Measurements from ENCODE around the gene RAPH1. TPM values are rescaled to one million over a fixed set of nuclear protein-coding genes. Genes with fewer than 3 reads are reported as not detected.

RAPH1 gene
- total RNA-seq, 2 donors from 2014 or later = 0.92 to 1.0 TPM

GRCh38 chr2:203453858-203454451 is 81.1 kb downstream of the RAPH1 start:
- peak in 1 of 2 donors; percentile 49 for ATAC-seq

GRCh38 chr2:203451689-203452088 is 83.4 kb downstream of the RAPH1 start:
- Mint-ChIP-seq H3K27me3 (no peaks in the 10 kb centered on the region), H3K4me1 (ENCODE audit: low read depth in 2 of 2) (no peaks in the 10 kb centered on the region), H3K27ac (no peak overlapping the region), H3K4me3 (no peak overlapping the region), H3K36me3 (no peaks in the 10 kb centered on the region), H3K9me3 (no peaks in the 10 kb centered on the region)
- ATAC-seq (no peak), DNase-seq (ENCODE audit: low spot score) (no peak)

More at GRCh38 chr2:203453858-203454451, 81.1 kb downstream of the RAPH1 start:
- Mint-ChIP-seq H3K4me3 (no peak overlapping the region), H3K4me1 (ENCODE audit: low read depth in 2 of 2) (no peaks in the 10 kb centered on the region), H3K27me3 (no peaks in the 10 kb centered on the region), H3K36me3 (no peaks in the 10 kb centered on the region), H3K9me3 (no peaks in the 10 kb centered on the region), H3K27ac (no peak overlapping the region)
- peak; percentile 66 for DNase-seq (ENCODE audit: low spot score)

- Mint-ChIP-seq H3K27ac (no peak overlapping the region), H3K4me1 (ENCODE audit: low read depth in 2 of 2) (no peaks in the 10 kb centered on the region), H3K36me3 (no peaks in the 10 kb centered on the region), H3K9me3 (no peaks in the 10 kb centered on the region), H3K4me3 (no peak overlapping the region), H3K27me3 (no peaks in the 10 kb centered on the region)
- ATAC-seq (no peak), DNase-seq (ENCODE audit: low spot score) (no peak)
These were observed 84.1 kb downstream of the RAPH1 start for GRCh38 chr2:203451011-203451410.

GRCh38 chr2:203450561-203450960 is 84.5 kb downstream of the RAPH1 start:
- ATAC-seq = no peak
- no peak overlapping the region for H3K27ac Mint-ChIP-seq
- no peak for DNase-seq (ENCODE audit: low spot score)
- H3K27me3 Mint-ChIP-seq = no peaks in the 10 kb centered on the region
- no peaks in the 10 kb centered on the region for H3K4me1 Mint-ChIP-seq (ENCODE audit: low read depth in 2 of 2)
- no peaks in the 10 kb centered on the region for H3K9me3 Mint-ChIP-seq
- no peaks in the 10 kb centered on the region for H3K36me3 Mint-ChIP-seq
- no peak overlapping the region for H3K4me3 Mint-ChIP-seq

GRCh38 chr2:203446780-203447179 is 88.3 kb downstream of the RAPH1 start:
- Mint-ChIP-seq H3K27ac (no peak overlapping the region), H3K4me1 (ENCODE audit: low read depth in 2 of 2) (no peaks in the 10 kb centered on the region), H3K27me3 (no peaks in the 10 kb centered on the region), H3K9me3 (no peaks in the 10 kb centered on the region), H3K36me3 (no peaks in the 10 kb centered on the region), H3K4me3 (no peak overlapping the region)
- no peak for DNase-seq (ENCODE audit: low spot score)
- ATAC-seq = no peak

- Mint-ChIP-seq H3K27me3 (no peaks in the 10 kb centered on the region), H3K9me3 (no peaks in the 10 kb centered on the region), H3K36me3 (no peaks in the 10 kb centered on the region), H3K4me3 (no peak overlapping the region), H3K27ac (no peak overlapping the region), H3K4me1 (ENCODE audit: low read depth in 2 of 2) (no peaks in the 10 kb centered on the region)
- ATAC-seq (no peak), DNase-seq (ENCODE audit: low spot score) (no peak)
These were observed 89.0 kb downstream of the RAPH1 start for GRCh38 chr2:203446071-203446481.

GRCh38 chr2:203444738-203445137 is 90.4 kb downstream of the RAPH1 start:
- DNase-seq (ENCODE audit: low spot score) (no peak), ATAC-seq (no peak)
- Mint-ChIP-seq H3K4me1 (ENCODE audit: low read depth in 2 of 2) (no peaks in the 10 kb centered on the region), H3K27ac (no peak overlapping the region), H3K4me3 (no peak overlapping the region), H3K27me3 (no peaks in the 10 kb centered on the region), H3K9me3 (no peaks in the 10 kb centered on the region), H3K36me3 (no peaks in the 10 kb centered on the region)

- no peaks in the 10 kb centered on the region for H3K4me1 Mint-ChIP-seq (ENCODE audit: low read depth in 2 of 2)
These were observed 92.6 kb downstream of the RAPH1 start for GRCh38 chr2:203442463-203442862.

GRCh38 chr2:203441463-203441862 is 93.6 kb downstream of the RAPH1 start:
- no peak overlapping the region for H3K4me3 Mint-ChIP-seq
- no peaks in the 10 kb centered on the region for H3K36me3 Mint-ChIP-seq
- no peak for DNase-seq (ENCODE audit: low spot score)
- H3K4me1 Mint-ChIP-seq (ENCODE audit: low read depth in 2 of 2) = no peaks in the 10 kb centered on the region
- no peak overlapping the region for H3K27ac Mint-ChIP-seq
- no peaks in the 10 kb centered on the region for H3K9me3 Mint-ChIP-seq
- no peaks in the 10 kb centered on the region for H3K27me3 Mint-ChIP-seq
- no peak for ATAC-seq

More at GRCh38 chr2:203442463-203442862, 92.6 kb downstream of the RAPH1 start:
- Mint-ChIP-seq H3K4me3 (no peak overlapping the region), H3K9me3 (no peaks in the 10 kb centered on the region), H3K27ac (no peak overlapping the region), H3K36me3 (no peaks in the 10 kb centered on the region), H3K27me3 (no peaks in the 10 kb centered on the region)
- DNase-seq (ENCODE audit: low spot score) = no peak
- ATAC-seq = no peak

- no peaks in the 10 kb centered on the region for H3K27me3 Mint-ChIP-seq
These were observed 94.4 kb downstream of the RAPH1 start for GRCh38 chr2:203440671-203441070.

GRCh38 chr2:203438528-203438927 is 96.6 kb downstream of the RAPH1 start:
- Mint-ChIP-seq H3K27ac (no peak overlapping the region), H3K36me3 (no peaks in the 10 kb centered on the region), H3K27me3 (no peaks in the 10 kb centered on the region), H3K4me3 (no peak overlapping the region), H3K9me3 (no peaks in the 10 kb centered on the region), H3K4me1 (ENCODE audit: low read depth in 2 of 2) (no peaks in the 10 kb centered on the region)
- ATAC-seq (no peak), DNase-seq (ENCODE audit: low spot score) (no peak)

More at GRCh38 chr2:203440671-203441070, 94.4 kb downstream of the RAPH1 start:
- H3K27ac Mint-ChIP-seq = no peak overlapping the region
- no peak overlapping the region for H3K4me3 Mint-ChIP-seq
- DNase-seq (ENCODE audit: low spot score) (no peak), ATAC-seq (no peak)
- no peaks in the 10 kb centered on the region for H3K36me3 Mint-ChIP-seq
- H3K9me3 Mint-ChIP-seq = no peaks in the 10 kb centered on the region
- H3K4me1 Mint-ChIP-seq (ENCODE audit: low read depth in 2 of 2) = no peaks in the 10 kb centered on the region

- no peaks in the 10 kb centered on the region for H3K27me3 Mint-ChIP-seq
- ATAC-seq (no peak), DNase-seq (ENCODE audit: low spot score) (no peak)
- H3K9me3 Mint-ChIP-seq = no peaks in the 10 kb centered on the region
- H3K4me1 Mint-ChIP-seq (ENCODE audit: low read depth in 2 of 2) = no peaks in the 10 kb centered on the region
- H3K4me3 Mint-ChIP-seq = no peak overlapping the region
- H3K36me3 Mint-ChIP-seq = no peaks in the 10 kb centered on the region
- H3K27ac Mint-ChIP-seq = no peak overlapping the region
These were observed 97.6 kb downstream of the RAPH1 start for GRCh38 chr2:203437511-203437910.

- ATAC-seq = no peak
- Mint-ChIP-seq H3K4me1 (ENCODE audit: low read depth in 2 of 2) (no peaks in the 10 kb centered on the region), H3K36me3 (no peaks in the 10 kb centered on the region)
These were observed 98.6 kb downstream of the RAPH1 start for GRCh38 chr2:203436496-203436895.

GRCh38 chr2:203432811-203433210 is 102.3 kb downstream of the RAPH1 start:
- Mint-ChIP-seq H3K4me3 (no peak overlapping the region), H3K9me3 (no peaks in the 10 kb centered on the region), H3K27ac (no peak overlapping the region), H3K36me3 (no peaks in the 10 kb centered on the region), H3K27me3 (no peaks in the 10 kb centered on the region), H3K4me1 (ENCODE audit: low read depth in 2 of 2) (no peaks in the 10 kb centered on the region)
- DNase-seq (ENCODE audit: low spot score) (no peak), ATAC-seq (no peak)

More at GRCh38 chr2:203436496-203436895, 98.6 kb downstream of the RAPH1 start:
- DNase-seq (ENCODE audit: low spot score) = no peak
- H3K4me3 Mint-ChIP-seq = no peak overlapping the region
- no peak overlapping the region for H3K27ac Mint-ChIP-seq
- no peaks in the 10 kb centered on the region for H3K27me3 Mint-ChIP-seq
- H3K9me3 Mint-ChIP-seq = no peaks in the 10 kb centered on the region

All from natural killer cell treated with Interleukin-12 subunit alpha and Interleukin-12 subunit beta and Interleukin-15 and Interleukin-18, amount 100 ng/mL, for 72 hours (primary cell).